Suprapubic skin (tissue), 4 donors: ENCODE data around the gene SLC26A8. TPM values are rescaled to one million over a fixed set of nuclear protein-coding genes. Genes with fewer than 3 reads are reported as not detected.

Source experiments
- DNase-seq, 2 donors: peaks; one replicate each; pipeline ENCODE4 v3.0.0-alpha.2; 2019; ENCODE audit warnings: low spot score in 2 of 2
- H3K27ac ChIP-seq: fragments of 200-600 bp; sonication (generic); one replicate; pipeline ENCODE4 v1.5.1; 2019
- H3K27me3 ChIP-seq: fragments of 200-600 bp; sonication (generic); one replicate; pipeline ENCODE4 v1.5.1; 2019
- H3K36me3 ChIP-seq: fragments of 200-600 bp; sonication (generic); one replicate; pipeline ENCODE4 v1.5.1; 2019
- H3K4me1 ChIP-seq: fragments of 200-600 bp; sonication (generic); one replicate; pipeline ENCODE4 v1.5.1; 2019
- H3K4me3 ChIP-seq: fragments of 200-600 bp; sonication (generic); one replicate; pipeline ENCODE4 v1.5.1; 2019; ENCODE audit warnings: mild to moderate bottlenecking
- H3K9me3 ChIP-seq: fragments of 200-600 bp; sonication (generic); one replicate; pipeline ENCODE4 v1.5.1; 2019
- EP300 ChIP-seq: sonication (generic); formaldehyde crosslinking; IDR thresholded peaks from one replicate; pipeline ENCODE4 v1.6.1; 2017; ENCODE audit warnings: antibody characterized with exemption
- POLR2A ChIP-seq, 2 donors: fragments of 450-650 bp; IDR thresholded peaks; one replicate each; pipeline ENCODE4 v1.6.1; 2017; ENCODE audit warnings: antibody characterized with exemption in 2 of 2, mild to moderate bottlenecking in 2 of 2, moderate library complexity in 2 of 2
- POLR2AphosphoS5 ChIP-seq, 3 donors: sonication (generic); formaldehyde crosslinking; IDR thresholded peaks; one replicate each; pipeline ENCODE4 v1.6.1; 2017; ENCODE audit warnings: antibody characterized with exemption in 3 of 3
- WGBS: methylation state at CpG from one replicate; pipeline ENCODE4 v1.1.5; 2018; 5-methylcytosine and 5-hydroxymethylcytosine counted together
- total RNA-seq, 4 donors: library from RNA; depleted of rRNA; stranded (reverse); fragments of >200 nt; gene quantifications; one replicate each; pipeline ENCODE4 v1.1.0, GENCODE V29; 2016
- TF ChIP-seq, protein P1 (sequence below), 2 donors: fragments of 200-600 bp in 1 of 2; fragments of 450-650 bp in 1 of 2; sonication (generic) in 1 of 2; IDR thresholded peaks; one replicate each; pipeline ENCODE4 v1.5.1; 2016 to 2019; ENCODE audit warnings: antibody characterized with exemption in 2 of 2, mild to moderate bottlenecking in 1 of 2, moderate library complexity in 1 of 2

SLC26A8 gene
- total RNA-seq, 4 donors from 2014 or later, result not detected

DNA sequence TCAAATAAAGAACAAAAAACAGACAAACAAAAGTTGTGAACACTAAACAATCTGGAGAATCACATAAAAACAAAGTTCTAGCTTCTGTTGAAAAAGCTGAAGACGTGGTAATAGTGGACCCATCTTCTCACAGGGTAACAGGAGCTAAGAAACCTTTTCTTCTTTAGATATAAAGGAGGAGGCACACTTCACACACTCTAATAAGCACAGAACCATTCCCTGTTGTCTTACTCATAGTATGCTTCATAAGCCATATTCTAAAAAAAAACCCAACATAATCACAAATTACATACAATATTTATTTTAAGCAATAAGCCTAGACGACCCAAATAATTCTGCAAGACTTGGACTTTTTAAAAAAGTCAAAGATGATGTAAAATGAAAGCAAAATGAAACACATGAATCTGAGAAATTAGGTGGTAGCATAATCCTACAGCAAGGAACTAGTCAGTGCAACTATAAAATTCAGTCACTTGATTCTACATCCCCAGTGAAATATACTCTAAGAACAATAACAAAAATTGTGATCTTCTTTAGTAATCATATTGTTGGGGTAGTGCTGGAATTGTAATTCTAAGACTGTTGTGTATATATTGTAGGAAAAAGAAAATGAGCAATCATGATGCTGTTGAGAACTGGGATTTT, 119.2 kb downstream of the SLC26A8 start:
- H3K27ac ChIP-seq, result no peak overlapping the region

DNA sequence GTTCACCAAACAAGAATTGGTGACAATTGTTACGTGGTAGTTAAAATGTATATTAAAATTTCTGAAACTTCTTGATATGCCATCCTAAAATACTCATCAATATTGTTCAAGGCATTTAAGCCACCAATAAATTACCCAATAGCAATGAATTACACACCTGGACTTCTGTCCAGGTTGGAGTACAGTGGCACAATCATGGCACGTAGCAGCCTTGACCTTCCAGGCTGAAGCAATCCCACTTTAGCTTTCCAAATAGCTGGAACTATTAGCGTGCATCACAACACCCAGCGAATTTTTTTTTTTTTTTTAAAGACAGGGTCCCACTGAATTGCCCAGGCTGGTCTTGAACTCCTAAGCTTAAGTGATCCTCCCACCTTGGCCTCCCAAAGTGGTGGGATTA, 120.8 kb downstream of the SLC26A8 start:
- Histone ChIP-seq H3K36me3 (no peaks in the 10 kb centered on the region), H3K9me3 (no peaks in the 10 kb centered on the region), H3K27ac (no peak overlapping the region), H3K4me3 (no peak overlapping the region), H3K27me3 (no peaks in the 10 kb centered on the region), H3K4me1 (no peaks in the 10 kb centered on the region)
- 95% methylated on average over 4 of the region's 4 CpGs for WGBS
- DNase-seq, result no peak
- TF ChIP-seq POLR2A (IDR thresholded peaks at IDR 0.05), result no peak
- no peak for TF ChIP-seq POLR2AphosphoS5 (IDR thresholded peaks at IDR 0.05)

More for the DNA sequence above, 119.2 kb downstream of the SLC26A8 start:
- 74% methylated on average over 2 of the region's 2 CpGs for WGBS
- TF ChIP-seq, protein P1, sequence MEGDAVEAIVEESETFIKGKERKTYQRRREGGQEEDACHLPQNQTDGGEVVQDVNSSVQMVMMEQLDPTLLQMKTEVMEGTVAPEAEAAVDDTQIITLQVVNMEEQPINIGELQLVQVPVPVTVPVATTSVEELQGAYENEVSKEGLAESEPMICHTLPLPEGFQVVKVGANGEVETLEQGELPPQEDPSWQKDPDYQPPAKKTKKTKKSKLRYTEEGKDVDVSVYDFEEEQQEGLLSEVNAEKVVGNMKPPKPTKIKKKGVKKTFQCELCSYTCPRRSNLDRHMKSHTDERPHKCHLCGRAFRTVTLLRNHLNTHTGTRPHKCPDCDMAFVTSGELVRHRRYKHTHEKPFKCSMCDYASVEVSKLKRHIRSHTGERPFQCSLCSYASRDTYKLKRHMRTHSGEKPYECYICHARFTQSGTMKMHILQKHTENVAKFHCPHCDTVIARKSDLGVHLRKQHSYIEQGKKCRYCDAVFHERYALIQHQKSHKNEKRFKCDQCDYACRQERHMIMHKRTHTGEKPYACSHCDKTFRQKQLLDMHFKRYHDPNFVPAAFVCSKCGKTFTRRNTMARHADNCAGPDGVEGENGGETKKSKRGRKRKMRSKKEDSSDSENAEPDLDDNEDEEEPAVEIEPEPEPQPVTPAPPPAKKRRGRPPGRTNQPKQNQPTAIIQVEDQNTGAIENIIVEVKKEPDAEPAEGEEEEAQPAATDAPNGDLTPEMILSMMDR (IDR thresholded peaks at IDR 0.05), result no peak
- TF ChIP-seq EP300 (no peak), POLR2AphosphoS5 (IDR thresholded peaks at IDR 0.05) (no peak), POLR2A (IDR thresholded peaks at IDR 0.05) (no peak)
- no peaks in the 10 kb centered on the region for H3K36me3 ChIP-seq
- H3K27me3 ChIP-seq, result no peaks in the 10 kb centered on the region
- DNase-seq, result no peak
- H3K4me3 ChIP-seq, result no peak overlapping the region
- H3K4me1 ChIP-seq, result no peaks in the 10 kb centered on the region
- no peaks in the 10 kb centered on the region for H3K9me3 ChIP-seq

DNA sequence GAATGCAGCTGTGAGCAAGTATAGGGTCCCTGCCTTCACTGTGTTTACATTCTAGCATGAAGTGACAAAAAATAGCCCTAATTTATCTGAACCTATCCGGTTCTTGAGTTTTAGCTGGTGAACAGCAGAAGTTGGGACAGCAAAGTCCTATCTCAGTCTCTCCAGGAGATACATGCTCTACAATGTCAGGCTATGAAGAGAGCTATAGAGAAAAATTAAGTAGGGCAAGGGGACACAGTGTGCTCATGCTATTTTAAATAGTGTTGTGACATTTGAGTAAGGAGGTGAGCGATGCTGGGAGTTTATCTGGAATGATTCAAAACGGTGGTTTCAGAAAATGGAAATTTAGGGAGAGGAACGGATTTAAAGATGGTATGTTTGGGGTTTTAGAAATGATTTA, 124.0 kb downstream of the SLC26A8 start:
- no peak for DNase-seq
- TF ChIP-seq POLR2A (IDR thresholded peaks at IDR 0.05), result no peak
- TF ChIP-seq POLR2AphosphoS5 (IDR thresholded peaks at IDR 0.05), result no peak
- no peak for TF ChIP-seq EP300
- TF ChIP-seq, protein P1 (IDR thresholded peaks at IDR 0.05), result no peak
- no peak overlapping the region for H3K4me3 ChIP-seq
- no peaks in the 10 kb centered on the region for H3K36me3 ChIP-seq
- 93% methylated on average over 4 of the region's 4 CpGs for whole genome bisulfite sequencing
- H3K9me3 ChIP-seq, result no peaks in the 10 kb centered on the region
- no peaks in the 10 kb centered on the region for H3K27me3 ChIP-seq
- no peaks in the 10 kb centered on the region for H3K4me1 ChIP-seq
- no peak overlapping the region for H3K27ac ChIP-seq

DNA sequence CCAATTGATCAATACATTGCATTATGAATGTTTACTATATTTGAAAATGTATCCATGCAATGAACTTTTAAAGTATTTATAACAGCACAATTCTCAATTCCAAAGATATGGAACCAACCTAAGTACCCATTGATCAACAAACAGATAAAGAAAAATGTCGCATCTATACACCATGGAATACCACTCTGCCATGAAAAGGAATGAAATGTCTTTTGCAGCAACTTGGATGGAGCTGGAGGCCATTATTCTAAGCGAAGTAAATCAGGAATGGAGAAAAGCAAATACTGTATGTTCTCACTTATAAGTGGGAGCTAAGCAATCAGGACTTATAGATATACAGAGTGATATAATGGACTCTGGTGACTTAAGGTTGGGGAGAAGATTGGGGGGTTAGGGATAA, 126.4 kb downstream of the SLC26A8 start:
- H3K9me3 ChIP-seq, result no peaks in the 10 kb centered on the region
- H3K4me1 ChIP-seq, result no peaks in the 10 kb centered on the region
- TF ChIP-seq EP300 (no peak), POLR2AphosphoS5 (IDR thresholded peaks at IDR 0.05) (no peak)
- no peak for DNase-seq
- H3K36me3 ChIP-seq, result no peaks in the 10 kb centered on the region
- no peak overlapping the region for H3K4me3 ChIP-seq
- WGBS, result 97% methylated on average over 2 of the region's 2 CpGs
- no peak overlapping the region for H3K27ac ChIP-seq
- H3K27me3 ChIP-seq, result no peaks in the 10 kb centered on the region

DNA sequence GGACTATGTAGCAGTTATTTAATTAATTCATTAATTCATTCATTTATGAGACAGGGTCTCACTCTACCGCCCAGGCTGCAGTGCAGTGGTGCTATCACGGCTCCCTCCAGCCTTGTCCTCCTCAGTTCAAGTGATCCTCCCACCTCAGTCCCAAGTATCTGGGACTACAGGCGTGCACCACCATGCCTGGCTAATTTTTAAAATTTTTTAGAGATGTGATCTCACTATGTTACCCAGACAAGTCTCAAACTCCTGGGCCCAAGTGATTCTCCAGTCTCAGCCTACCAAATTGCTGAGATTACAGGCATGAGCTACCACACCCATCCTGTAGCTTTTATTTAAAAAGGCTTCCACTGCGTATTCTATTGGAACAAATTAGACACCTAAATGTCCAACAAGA, 127.0 kb downstream of the SLC26A8 start:
- no peak overlapping the region for H3K27ac ChIP-seq
- H3K4me1 ChIP-seq, result no peaks in the 10 kb centered on the region
- TF ChIP-seq EP300, result no peak
- TF ChIP-seq POLR2AphosphoS5 (IDR thresholded peaks at IDR 0.05), result no peak
- TF ChIP-seq, protein P1 (IDR thresholded peaks at IDR 0.05), result no peak
- H3K27me3 ChIP-seq, result no peaks in the 10 kb centered on the region
- H3K9me3 ChIP-seq, result no peaks in the 10 kb centered on the region
- DNase-seq, result no peak
- H3K4me3 ChIP-seq, result no peak overlapping the region
- H3K36me3 ChIP-seq, result no peaks in the 10 kb centered on the region
- 86% methylated on average over 4 of the region's 4 CpGs for WGBS

DNA sequence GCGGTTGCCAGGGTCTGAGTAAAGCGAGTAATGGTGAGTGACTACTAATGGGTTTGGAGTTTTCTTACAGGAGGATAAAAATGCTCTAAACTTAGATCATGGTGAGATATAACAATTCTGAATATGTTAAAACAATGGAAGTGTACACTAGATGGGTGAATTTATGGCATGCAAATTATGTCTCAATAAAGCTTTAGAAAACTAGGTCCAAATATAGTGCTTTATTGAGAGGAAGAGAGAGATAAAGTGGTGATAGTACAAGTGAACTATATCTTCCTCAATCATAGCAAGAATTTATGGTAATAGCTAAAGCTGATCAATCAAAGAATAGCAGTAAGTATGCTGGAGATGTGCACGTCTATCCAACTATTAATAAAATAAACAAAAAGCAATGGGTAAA, 127.4 kb downstream of the SLC26A8 start:
- Histone ChIP-seq H3K4me3 (no peak overlapping the region), H3K9me3 (no peaks in the 10 kb centered on the region), H3K27me3 (no peaks in the 10 kb centered on the region), H3K4me1 (no peaks in the 10 kb centered on the region), H3K36me3 (no peaks in the 10 kb centered on the region), H3K27ac (no peak overlapping the region)
- DNase-seq, result no peak
- TF ChIP-seq, protein P1 (IDR thresholded peaks at IDR 0.05), result no peak
- no peak for TF ChIP-seq EP300
- no peak for TF ChIP-seq POLR2AphosphoS5 (IDR thresholded peaks at IDR 0.05)
- no peak for TF ChIP-seq POLR2A (IDR thresholded peaks at IDR 0.05)
- WGBS, result 96% methylated on average over 3 of the region's 3 CpGs
